Endothelial cell of umbilical vein (primary cell): ENCODE measurements around the gene ATP6V0D1. TPM values are rescaled to one million over a fixed set of nuclear protein-coding genes. Genes with fewer than 3 reads are reported as not detected.

Experiments used
- BruUV-seq: library from RNA; stranded (reverse); fragments of 400-500 nt; replicated peaks from 2 replicates; lab custom pipeline; 2021; lab: Mats Ljungman, UMichigan
- CTCF ChIA-PET: fragments of 300-600, 350-600 bp; sonication (Branson Sonifier 250); formaldehyde crosslinking; loops from one replicate; lab custom pipeline; 2021; ENCODE audit warnings: antibody characterized with exemption, inconsistent platforms; lab: Charles Lee
- POLR2A ChIA-PET: fragments of 300-600, 350-600 bp; sonication (Branson Sonifier 250); formaldehyde crosslinking; loops from one replicate; lab custom pipeline; 2021; ENCODE audit warnings: antibody characterized with exemption, inconsistent platforms; lab: Charles Lee
- DNase-seq: peaks from one replicate; pipeline ENCODE4 v3.0.0-alpha.2; 2011; ENCODE audit warnings: low read depth, low spot score
- FAIRE-seq: peaks from 2 replicates; lab custom pipeline; 2011; peaks lifted over from hg19 to GRCh38; lab: Jason Lieb, UNC
- H2AFZ ChIP-seq: 2 replicates; pipeline ENCODE4 v1.6.0; 2012; ENCODE audit warnings: low read depth, low read length, control low read depth, inconsistent platforms
- H3K27ac ChIP-seq: 2 replicates; pipeline ENCODE4 v1.5.1; 2011; ENCODE audit warnings: low read depth, mild to moderate bottlenecking, control low read depth, low read length, moderate library complexity; ENCODE audit not compliant: insufficient read depth
- H3K27me3 ChIP-seq, 2 experiments: 2 replicates each; pipeline versions ENCODE4 v1.6.0 to v1.6.1; 2011; ENCODE audit warnings: low read length in 2 of 2, mixed read lengths in 1 of 2; ENCODE audit not compliant: control insufficient read depth in 2 of 2, insufficient read depth in 2 of 2
- H3K36me3 ChIP-seq, 2 experiments: 2 replicates in 1 of 2; 3 replicates in 1 of 2; pipeline ENCODE4 v1.5.1; 2011; ENCODE audit warnings: low read length in 2 of 2, mild to moderate bottlenecking in 1 of 2, moderate library complexity in 1 of 2; ENCODE audit not compliant: control insufficient read depth in 2 of 2, insufficient read depth in 2 of 2; ENCODE audit errors: extremely low read depth in 1 of 2
- H3K4me1 ChIP-seq: 3 replicates; pipeline ENCODE4 v1.5.1; 2011; ENCODE audit warnings: mild to moderate bottlenecking, low read length; ENCODE audit not compliant: control insufficient read depth, insufficient read depth; ENCODE audit errors: extremely low read depth
- H3K4me2 ChIP-seq: 2 replicates; pipeline ENCODE4 v1.6.1; 2011; ENCODE audit warnings: low read length, control low read depth, mixed read lengths; ENCODE audit not compliant: insufficient read depth
- H3K4me3 ChIP-seq, 3 experiments: fragments of 200-600 bp in 1 of 3; sonication (generic), shearing (Covaris generic) in 1 of 3; replicated peaks in 1 of 3; 2 replicates each; pipeline ENCODE4 v1.5.1; 2011 to 2016; ENCODE audit warnings: control low read depth in 3 of 3, low read length in 3 of 3, mild to moderate bottlenecking in 2 of 3, inconsistent platforms in 1 of 3, low read depth in 1 of 3, moderate library complexity in 1 of 3; ENCODE audit not compliant: insufficient read depth in 1 of 3
- H3K79me2 ChIP-seq: 2 replicates; pipeline ENCODE4 v1.6.0; 2012; ENCODE audit warnings: low read length, inconsistent platforms; ENCODE audit not compliant: control insufficient read depth, insufficient read depth
- H3K9ac ChIP-seq: replicated peaks from 2 replicates; pipeline ENCODE3; 2011; ENCODE audit warnings: low read length, control low read depth; ENCODE audit not compliant: insufficient read depth; ENCODE audit errors: extremely low read depth
- H3K9me1 ChIP-seq: replicated peaks from 3 replicates; pipeline ENCODE4 v1.6.0; 2011; ENCODE audit warnings: mild to moderate bottlenecking, low read length; ENCODE audit not compliant: control insufficient read depth, insufficient read depth; ENCODE audit errors: extremely low read depth
- H3K9me3 ChIP-seq: replicated peaks from 2 replicates; pipeline ENCODE4 v1.5.1; 2012; ENCODE audit warnings: low read length, inconsistent platforms; ENCODE audit not compliant: control insufficient read depth, insufficient read depth
- H4K20me1 ChIP-seq: replicated peaks from 2 replicates; pipeline ENCODE3; 2011; ENCODE audit warnings: mild to moderate bottlenecking, low read length; ENCODE audit not compliant: control insufficient read depth, insufficient read depth; ENCODE audit errors: extremely low read depth
- FOS ChIP-seq: IDR thresholded peaks from 2 replicates; pipeline ENCODE4 v1.6.1; 2011; ENCODE audit warnings: mild to moderate bottlenecking, low read length, moderate library complexity, borderline replicate concordance; ENCODE audit not compliant: insufficient read depth
- GATA2 ChIP-seq: IDR thresholded peaks from 2 replicates; pipeline ENCODE4 v1.7.0; 2011; ENCODE audit warnings: low read depth, mild to moderate bottlenecking, moderate library complexity, mixed read lengths, low read length; ENCODE audit not compliant: insufficient read length, insufficient read depth
- JUN ChIP-seq: IDR thresholded peaks from 2 replicates; pipeline ENCODE4 v1.6.1; 2011; ENCODE audit warnings: borderline replicate concordance, low read depth; ENCODE audit not compliant: insufficient read length, insufficient read depth
- POLR2A ChIP-seq: IDR thresholded peaks from 2 replicates; pipeline ENCODE4 v1.6.1; 2012; ENCODE audit warnings: low read depth, mild to moderate bottlenecking, control low read depth, low read length
- POLR2AphosphoS5 ChIP-seq: IDR thresholded peaks from 2 replicates; pipeline ENCODE4 v1.6.1; 2012; ENCODE audit warnings: low read depth, mild to moderate bottlenecking, control low read depth, low read length, moderate library complexity; ENCODE audit not compliant: insufficient read depth
- dilution Hi-C: fragments of 300-500 bp; cut with MboI; formaldehyde crosslinking; loops from one replicate; pipeline ENCODE4 v1.15.0; 2019; ENCODE audit warnings: low sequenced_read_pairs; ENCODE audit not compliant: extremely low pct_ligation_motif_present
- intact Hi-C: fragments of 100-400 bp; cut with micrococcal nuclease; formaldehyde crosslinking; loops from one replicate; pipeline ENCODE4 v1.10.0; 2022
- polyA plus RNA-seq, 4 experiments: library from polyadenylated mRNA; depleted of rRNA in 3 of 4; stranded (reverse) in 3 of 4; unstranded in 1 of 4; fragments of >200 nt; gene quantifications; 2 replicates each; pipeline versions ENCODE4 v1.2.1 to v1.2.3, GENCODE V29; 2011 to 2012; ENCODE audit warnings: missing spikeins in 1 of 4
- total RNA-seq: library from RNA; stranded (reverse); gene quantifications from 2 replicates; pipeline ENCODE4 v1.2.3, GENCODE V29; 2021
- TF ChIP-seq, protein P1 (sequence below), 2 donors: IDR thresholded peaks; 1 replicate in 1 of 2; 2 replicates in 1 of 2; pipeline ENCODE4 v1.5.1; 2011; ENCODE audit warnings: low read length in 2 of 2, mild to moderate bottlenecking in 2 of 2, moderate library complexity in 2 of 2, control low read depth in 1 of 2, inconsistent platforms in 1 of 2, low read depth in 1 of 2; ENCODE audit not compliant: insufficient read depth in 1 of 2; ENCODE audit errors: extremely low read depth in 1 of 2
- TF ChIP-seq, protein P2 (sequence below): IDR thresholded peaks from 2 replicates; pipeline ENCODE4 v1.6.1; 2011; ENCODE audit not compliant: insufficient read depth, insufficient read length

Gene ATP6V0D1
- total and polyA plus RNA-seq, 2 donors (not counting 3 experiments of a cell fraction or from before 2014, with no cell fraction given): 82.8 to 232 TPM

- no peak for FAIRE-seq
- no peak for DNase-seq
- Histone ChIP-seq H3K27ac (no peak overlapping the region), H3K79me2 (no peaks in the 10 kb centered on the region), H3K4me2 (no peak overlapping the region), H3K4me3 (no peak overlapping the region), H3K9me1 (no peaks in the 10 kb centered on the region), H3K27me3 (no peaks in the 10 kb centered on the region), H3K36me3 (peaks cover 0 to 34% of the 10 kb centered on the region in 2 experiments), H4K20me1 (no peaks in the 10 kb centered on the region), H3K4me1 (no peaks in the 10 kb centered on the region), H3K9ac (no peak overlapping the region), H2AFZ (no peak overlapping the region), H3K9me3 (no peaks in the 10 kb centered on the region)
- intact Hi-C loops (no loop called here), dilution Hi-C loops (no loop called here)
- BruUV-seq: no TSS peak
- ChIA-PET CTCF (interaction anchor here (0.8 to 6.8 kb wide), 4 partner anchors 11 to 24 kb away, joined by 3 to 53 read pairs (median 6); partner anchors contain the start of gene HSD11B2), POLR2A (no interaction called here)
- no peak for TF ChIP-seq FOS
- no peak for TF ChIP-seq POLR2A
- no peak for TF ChIP-seq GATA2
- TF ChIP-seq, protein P1, sequence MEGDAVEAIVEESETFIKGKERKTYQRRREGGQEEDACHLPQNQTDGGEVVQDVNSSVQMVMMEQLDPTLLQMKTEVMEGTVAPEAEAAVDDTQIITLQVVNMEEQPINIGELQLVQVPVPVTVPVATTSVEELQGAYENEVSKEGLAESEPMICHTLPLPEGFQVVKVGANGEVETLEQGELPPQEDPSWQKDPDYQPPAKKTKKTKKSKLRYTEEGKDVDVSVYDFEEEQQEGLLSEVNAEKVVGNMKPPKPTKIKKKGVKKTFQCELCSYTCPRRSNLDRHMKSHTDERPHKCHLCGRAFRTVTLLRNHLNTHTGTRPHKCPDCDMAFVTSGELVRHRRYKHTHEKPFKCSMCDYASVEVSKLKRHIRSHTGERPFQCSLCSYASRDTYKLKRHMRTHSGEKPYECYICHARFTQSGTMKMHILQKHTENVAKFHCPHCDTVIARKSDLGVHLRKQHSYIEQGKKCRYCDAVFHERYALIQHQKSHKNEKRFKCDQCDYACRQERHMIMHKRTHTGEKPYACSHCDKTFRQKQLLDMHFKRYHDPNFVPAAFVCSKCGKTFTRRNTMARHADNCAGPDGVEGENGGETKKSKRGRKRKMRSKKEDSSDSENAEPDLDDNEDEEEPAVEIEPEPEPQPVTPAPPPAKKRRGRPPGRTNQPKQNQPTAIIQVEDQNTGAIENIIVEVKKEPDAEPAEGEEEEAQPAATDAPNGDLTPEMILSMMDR (IDR thresholded peaks at IDR 0.05; ENCODE audit: extremely low read depth in 1 of 2, insufficient read depth in 1 of 2, low read depth in 1 of 2, low read length in 2 of 2): no peak
- no peak for TF ChIP-seq POLR2AphosphoS5
- TF ChIP-seq, protein P2, sequence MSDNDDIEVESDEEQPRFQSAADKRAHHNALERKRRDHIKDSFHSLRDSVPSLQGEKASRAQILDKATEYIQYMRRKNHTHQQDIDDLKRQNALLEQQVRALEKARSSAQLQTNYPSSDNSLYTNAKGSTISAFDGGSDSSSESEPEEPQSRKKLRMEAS: no peak
- no peak for TF ChIP-seq JUN
These were observed 39.0 kb downstream of the ATP6V0D1 start for GRCh38 chr16:67441907-67442306.
